Endothelial cell of umbilical vein (primary cell): ENCODE data around the gene CYP21A2. TPM values are rescaled to one million over a fixed set of nuclear protein-coding genes. Genes with fewer than 3 reads are reported as not detected.

ENCODE experiments used
- BruUV-seq: library from RNA; stranded (reverse); fragments of 400-500 nt; replicated peaks from 2 replicates; lab custom pipeline; 2021; lab: Mats Ljungman, UMichigan
- CTCF ChIA-PET: fragments of 300-600, 350-600 bp; sonication (Branson Sonifier 250); formaldehyde crosslinking; loops from one replicate; lab custom pipeline; 2021; ENCODE audit warnings: antibody characterized with exemption, inconsistent platforms; lab: Charles Lee
- POLR2A ChIA-PET: fragments of 300-600, 350-600 bp; sonication (Branson Sonifier 250); formaldehyde crosslinking; loops from one replicate; lab custom pipeline; 2021; ENCODE audit warnings: antibody characterized with exemption, inconsistent platforms; lab: Charles Lee
- DNase-seq: peaks from one replicate; pipeline ENCODE4 v3.0.0-alpha.2; 2011; ENCODE audit warnings: low read depth, low spot score
- FAIRE-seq: peaks from 2 replicates; lab custom pipeline; 2011; peaks lifted over from hg19 to GRCh38; lab: Jason Lieb, UNC
- H2AFZ ChIP-seq: 2 replicates; pipeline ENCODE4 v1.6.0; 2012; ENCODE audit warnings: low read depth, low read length, control low read depth, inconsistent platforms
- H3K27ac ChIP-seq: 2 replicates; pipeline ENCODE4 v1.5.1; 2011; ENCODE audit warnings: low read depth, mild to moderate bottlenecking, control low read depth, low read length, moderate library complexity; ENCODE audit not compliant: insufficient read depth
- H3K27me3 ChIP-seq, 2 experiments: 2 replicates each; pipeline versions ENCODE4 v1.6.0 to v1.6.1; 2011; ENCODE audit warnings: low read length in 2 of 2, mixed read lengths in 1 of 2; ENCODE audit not compliant: control insufficient read depth in 2 of 2, insufficient read depth in 2 of 2
- H3K36me3 ChIP-seq, 2 experiments: 2 replicates in 1 of 2; 3 replicates in 1 of 2; pipeline ENCODE4 v1.5.1; 2011; ENCODE audit warnings: low read length in 2 of 2, mild to moderate bottlenecking in 1 of 2, moderate library complexity in 1 of 2; ENCODE audit not compliant: control insufficient read depth in 2 of 2, insufficient read depth in 2 of 2; ENCODE audit errors: extremely low read depth in 1 of 2
- H3K4me1 ChIP-seq: 3 replicates; pipeline ENCODE4 v1.5.1; 2011; ENCODE audit warnings: mild to moderate bottlenecking, low read length; ENCODE audit not compliant: control insufficient read depth, insufficient read depth; ENCODE audit errors: extremely low read depth
- H3K4me2 ChIP-seq: 2 replicates; pipeline ENCODE4 v1.6.1; 2011; ENCODE audit warnings: low read length, control low read depth, mixed read lengths; ENCODE audit not compliant: insufficient read depth
- H3K4me3 ChIP-seq, 3 experiments: fragments of 200-600 bp in 1 of 3; sonication (generic), shearing (Covaris generic) in 1 of 3; replicated peaks in 1 of 3; 2 replicates each; pipeline ENCODE4 v1.5.1; 2011 to 2016; ENCODE audit warnings: control low read depth in 3 of 3, low read length in 3 of 3, mild to moderate bottlenecking in 2 of 3, inconsistent platforms in 1 of 3, low read depth in 1 of 3, moderate library complexity in 1 of 3; ENCODE audit not compliant: insufficient read depth in 1 of 3
- H3K79me2 ChIP-seq: 2 replicates; pipeline ENCODE4 v1.6.0; 2012; ENCODE audit warnings: low read length, inconsistent platforms; ENCODE audit not compliant: control insufficient read depth, insufficient read depth
- H3K9ac ChIP-seq: replicated peaks from 2 replicates; pipeline ENCODE3; 2011; ENCODE audit warnings: low read length, control low read depth; ENCODE audit not compliant: insufficient read depth; ENCODE audit errors: extremely low read depth
- H3K9me1 ChIP-seq: replicated peaks from 3 replicates; pipeline ENCODE4 v1.6.0; 2011; ENCODE audit warnings: mild to moderate bottlenecking, low read length; ENCODE audit not compliant: control insufficient read depth, insufficient read depth; ENCODE audit errors: extremely low read depth
- H3K9me3 ChIP-seq: replicated peaks from 2 replicates; pipeline ENCODE4 v1.5.1; 2012; ENCODE audit warnings: low read length, inconsistent platforms; ENCODE audit not compliant: control insufficient read depth, insufficient read depth
- H4K20me1 ChIP-seq: replicated peaks from 2 replicates; pipeline ENCODE3; 2011; ENCODE audit warnings: mild to moderate bottlenecking, low read length; ENCODE audit not compliant: control insufficient read depth, insufficient read depth; ENCODE audit errors: extremely low read depth
- CTCF ChIP-seq, 2 donors: IDR thresholded peaks; 1 replicate in 1 of 2; 2 replicates in 1 of 2; pipeline ENCODE4 v1.5.1; 2011; ENCODE audit warnings: low read length in 2 of 2, mild to moderate bottlenecking in 2 of 2, moderate library complexity in 2 of 2, control low read depth in 1 of 2, inconsistent platforms in 1 of 2, low read depth in 1 of 2; ENCODE audit not compliant: insufficient read depth in 1 of 2; ENCODE audit errors: extremely low read depth in 1 of 2
- EZH2 ChIP-seq: IDR thresholded peaks from 2 replicates; pipeline ENCODE4 v1.6.1; 2012; ENCODE audit warnings: borderline replicate concordance, low read depth, mild to moderate bottlenecking, moderate library complexity, low read length, inconsistent platforms; ENCODE audit not compliant: severe bottlenecking
- FOS ChIP-seq: IDR thresholded peaks from 2 replicates; pipeline ENCODE4 v1.6.1; 2011; ENCODE audit warnings: mild to moderate bottlenecking, low read length, moderate library complexity, borderline replicate concordance; ENCODE audit not compliant: insufficient read depth
- GATA2 ChIP-seq: IDR thresholded peaks from 2 replicates; pipeline ENCODE4 v1.7.0; 2011; ENCODE audit warnings: low read depth, mild to moderate bottlenecking, moderate library complexity, mixed read lengths, low read length; ENCODE audit not compliant: insufficient read length, insufficient read depth
- JUN ChIP-seq: IDR thresholded peaks from 2 replicates; pipeline ENCODE4 v1.6.1; 2011; ENCODE audit warnings: borderline replicate concordance, low read depth; ENCODE audit not compliant: insufficient read length, insufficient read depth
- MYC ChIP-seq: IDR thresholded peaks from one replicate; pipeline ENCODE4 v1.6.1; 2011; ENCODE audit warnings: mild to moderate bottlenecking, low read depth, low read length
- POLR2A ChIP-seq: IDR thresholded peaks from 2 replicates; pipeline ENCODE4 v1.6.1; 2012; ENCODE audit warnings: low read depth, mild to moderate bottlenecking, control low read depth, low read length
- POLR2AphosphoS5 ChIP-seq: IDR thresholded peaks from 2 replicates; pipeline ENCODE4 v1.6.1; 2012; ENCODE audit warnings: low read depth, mild to moderate bottlenecking, control low read depth, low read length, moderate library complexity; ENCODE audit not compliant: insufficient read depth
- dilution Hi-C: fragments of 300-500 bp; cut with MboI; formaldehyde crosslinking; loops from one replicate; pipeline ENCODE4 v1.15.0; 2019; ENCODE audit warnings: low sequenced_read_pairs; ENCODE audit not compliant: extremely low pct_ligation_motif_present
- intact Hi-C: fragments of 100-400 bp; cut with micrococcal nuclease; formaldehyde crosslinking; loops from one replicate; pipeline ENCODE4 v1.10.0; 2022
- polyA plus RNA-seq, 4 experiments: library from polyadenylated mRNA; depleted of rRNA in 3 of 4; stranded (reverse) in 3 of 4; unstranded in 1 of 4; fragments of >200 nt; gene quantifications; 2 replicates each; pipeline versions ENCODE4 v1.2.1 to v1.2.3, GENCODE V29; 2011 to 2012; ENCODE audit warnings: missing spikeins in 1 of 4
- total RNA-seq: library from RNA; stranded (reverse); gene quantifications from 2 replicates; pipeline ENCODE4 v1.2.3, GENCODE V29; 2021
- TF ChIP-seq, protein P1 (sequence below): IDR thresholded peaks from 2 replicates; pipeline ENCODE4 v1.6.1; 2011; ENCODE audit not compliant: insufficient read depth, insufficient read length

CYP21A2 gene
- total and polyA plus RNA-seq, 2 donors (not counting 3 experiments of a cell fraction or from before 2014, with no cell fraction given): 0.22 to 0.46 TPM

DNA sequence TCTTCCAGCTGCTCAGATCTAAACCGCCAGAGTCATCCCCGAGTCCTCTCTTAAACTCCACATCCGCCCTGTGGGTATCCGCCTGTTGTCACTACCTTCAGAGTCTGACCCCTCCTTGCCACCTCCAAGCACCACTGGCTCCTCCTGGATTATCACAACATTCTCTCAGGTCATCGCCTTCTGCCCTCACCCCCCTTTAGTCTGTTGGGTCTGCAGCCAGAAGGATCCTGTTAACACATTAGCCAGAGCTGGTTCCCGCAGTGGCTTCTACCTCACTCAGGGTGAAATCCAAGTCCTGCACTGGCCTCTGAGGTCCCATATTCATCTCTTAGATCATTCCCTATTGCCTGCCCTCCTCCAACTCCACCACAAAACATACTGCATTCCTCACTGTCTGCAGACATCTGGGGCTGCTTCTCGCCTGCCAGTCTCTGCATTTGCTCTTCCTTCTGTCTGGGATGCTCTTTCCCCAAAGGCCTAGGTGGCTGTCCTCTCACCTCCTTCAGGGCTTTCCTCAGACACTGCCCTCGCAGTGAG lies 36.8 kb downstream of the CYP21A2 start:
- ChIA-PET POLR2A (no interaction called here), CTCF (interaction anchor here (1.5 kb wide), 1 partner anchor 13 kb away, joined by 5 read pairs; no protein-coding TSS in a partner anchor)
- no peaks in the 10 kb centered on the region for H3K36me3 ChIP-seq
- H4K20me1 ChIP-seq: no peaks in the 10 kb centered on the region
- TF ChIP-seq POLR2AphosphoS5: no peak
- TF ChIP-seq, protein P1, sequence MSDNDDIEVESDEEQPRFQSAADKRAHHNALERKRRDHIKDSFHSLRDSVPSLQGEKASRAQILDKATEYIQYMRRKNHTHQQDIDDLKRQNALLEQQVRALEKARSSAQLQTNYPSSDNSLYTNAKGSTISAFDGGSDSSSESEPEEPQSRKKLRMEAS: no peak
- peaks cover 0 to 4% of the 10 kb centered on the region in 2 experiments for H3K27me3 ChIP-seq
- dilution Hi-C loops: no loop called here
- no peak overlapping the region for H3K4me3 ChIP-seq
- H3K27ac ChIP-seq: no peak overlapping the region
- H3K9me3 ChIP-seq: no peaks in the 10 kb centered on the region
- no peak overlapping the region for H2AFZ ChIP-seq
- H3K9me1 ChIP-seq: no peaks in the 10 kb centered on the region
- no peak overlapping the region for H3K9ac ChIP-seq
- H3K4me2 ChIP-seq: no peak overlapping the region
- no peaks in the 10 kb centered on the region for H3K79me2 ChIP-seq
- DNase-seq (no peak), FAIRE-seq (no peak)
- H3K4me1 ChIP-seq: no peaks in the 10 kb centered on the region
- BruUV-seq: no TSS peak
- intact Hi-C loops: no loop called here

DNA sequence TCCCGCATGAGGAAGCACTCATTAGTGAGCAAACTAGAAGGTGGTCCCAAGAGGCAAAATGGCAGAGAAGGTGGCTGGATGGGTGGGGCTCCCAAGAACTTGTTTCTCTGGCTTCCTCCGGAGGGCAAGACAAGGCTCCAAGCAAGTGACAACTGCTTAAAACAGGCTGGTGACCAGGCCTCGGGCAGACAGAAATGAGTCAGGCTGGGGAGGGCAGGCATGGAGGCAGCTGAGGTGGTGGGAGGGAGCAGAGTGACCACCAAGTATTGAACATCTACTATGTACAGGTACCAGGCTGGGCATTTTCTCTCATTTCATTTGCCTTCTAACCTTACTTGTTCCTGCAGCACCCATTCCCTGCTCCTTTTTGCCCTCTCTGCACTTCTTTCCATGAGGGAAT lies 37.6 kb downstream of the CYP21A2 start:
- Histone ChIP-seq H3K9me1 (no peaks in the 10 kb centered on the region), H3K36me3 (no peaks in the 10 kb centered on the region), H3K4me1 (no peaks in the 10 kb centered on the region), H3K27ac (no peak overlapping the region), H3K4me2 (no peak overlapping the region), H3K27me3 (peaks cover 0 to 4% of the 10 kb centered on the region in 2 experiments), H3K79me2 (no peaks in the 10 kb centered on the region), H3K9ac (no peak overlapping the region), H3K4me3 (no peak overlapping the region), H2AFZ (no peak overlapping the region), H4K20me1 (no peaks in the 10 kb centered on the region), H3K9me3 (no peaks in the 10 kb centered on the region)
- dilution Hi-C loops: no loop called here
- no TSS peak for BruUV-seq
- ChIA-PET POLR2A (interaction anchor here (1.4 kb wide), 1 partner anchor 12 kb away, joined by 3 read pairs; no protein-coding TSS in a partner anchor), CTCF (interaction anchor here (1.5 kb wide), 1 partner anchor 12 kb away, joined by 5 read pairs; no protein-coding TSS in a partner anchor)
- DNase-seq (no peak), FAIRE-seq (no peak)
- TF ChIP-seq GATA2: no peak
- TF ChIP-seq EZH2: no peak
- TF ChIP-seq MYC: no peak
- no peak for TF ChIP-seq FOS
- TF ChIP-seq POLR2A: no peak
- no peak for TF ChIP-seq POLR2AphosphoS5
- TF ChIP-seq, protein P1: no peak
- TF ChIP-seq CTCF (IDR thresholded peaks at IDR 0.05; ENCODE audit: extremely low read depth in 1 of 2, insufficient read depth in 1 of 2, low read depth in 1 of 2, low read length in 2 of 2): no peak
- TF ChIP-seq JUN: no peak
- intact Hi-C loops: no loop called here
